Parathyroid adenoma (tissue), 2 donors: ENCODE results near the gene SMAD7.

Experiments
- H2AFZ ChIP-seq: fragments of 300-600 bp; sonication (generic); one replicate; pipeline ENCODE4 v1.7.0; 2017; ENCODE audit warnings: antibody characterized with exemption, mild to moderate bottlenecking
- H3K27ac ChIP-seq: fragments of 300-600 bp; sonication (generic); one replicate; pipeline ENCODE4 v1.7.0; 2017
- H3K27me3 ChIP-seq: fragments of 300-600 bp; sonication (generic); one replicate; pipeline ENCODE4 v1.7.0; 2017; ENCODE audit warnings: low read length; ENCODE audit not compliant: control insufficient read depth, insufficient read depth
- H3K36me3 ChIP-seq: fragments of 300-600 bp; sonication (generic); one replicate; pipeline ENCODE4 v1.7.0; 2017; ENCODE audit warnings: low read length; ENCODE audit not compliant: control insufficient read depth, insufficient read depth
- H3K4me1 ChIP-seq: fragments of 300-600 bp; sonication (generic); one replicate; pipeline ENCODE4 v1.7.0; 2017; ENCODE audit warnings: control low read depth
- H3K4me2 ChIP-seq: fragments of 300-600 bp; sonication (generic); one replicate; pipeline ENCODE4 v1.7.0; 2017; ENCODE audit warnings: low read length
- H3K4me3 ChIP-seq: fragments of 300-600 bp; sonication (generic); one replicate; pipeline ENCODE4 v1.7.0; 2017; ENCODE audit warnings: low read depth, low read length
- H3K79me2 ChIP-seq: fragments of 300-600 bp; sonication (generic); one replicate; pipeline ENCODE4 v1.7.0; 2017; ENCODE audit warnings: control low read depth
- H3K9ac ChIP-seq: fragments of 300-600 bp; sonication (generic); one replicate; pipeline ENCODE4 v1.7.0; 2017; ENCODE audit warnings: mild to moderate bottlenecking
- H3K9me3 ChIP-seq: fragments of 300-600 bp; sonication (generic); one replicate; pipeline ENCODE4 v1.7.0; 2017; ENCODE audit warnings: low read length; ENCODE audit not compliant: control insufficient read depth
- CTCF ChIP-seq: fragments of 300-600 bp; sonication (generic); IDR thresholded peaks from one replicate; pipeline ENCODE4 v1.7.0; 2017; ENCODE audit warnings: antibody characterized with exemption, mild to moderate bottlenecking
- donor health status: primary hyperparathyroidism.

SMAD7 gene

GRCh38 chr18:48923746-48924629 lies 26.8 kb downstream of the SMAD7 start:
- Histone ChIP-seq H3K36me3 (no peaks in the 10 kb centered on the region), H2AFZ (no peak overlapping the region), H3K79me2 (peaks cover 23% of the 10 kb centered on the region), H3K4me1 (peaks cover 33% of the 10 kb centered on the region), H3K9ac (no peak overlapping the region), H3K27me3 (no peaks in the 10 kb centered on the region), H3K27ac (no peak overlapping the region), H3K4me3 (no peak overlapping the region), H3K4me2 (no peak overlapping the region), H3K9me3 (no peaks in the 10 kb centered on the region)
- TF ChIP-seq CTCF: no peak

GRCh38 chr18:48922801-48923730 lies 27.7 kb downstream of the SMAD7 start:
- Histone ChIP-seq H3K9me3 (no peaks in the 10 kb centered on the region), H3K27ac (peak overlapping the region; percentile 27), H3K9ac (no peak overlapping the region), H3K79me2 (peaks cover 20% of the 10 kb centered on the region), H3K4me1 (peaks cover 29% of the 10 kb centered on the region), H3K27me3 (no peaks in the 10 kb centered on the region), H3K4me3 (no peak overlapping the region), H3K36me3 (no peaks in the 10 kb centered on the region), H3K4me2 (peak overlapping the region; percentile 30), H2AFZ (peak overlapping the region; percentile 24)
- no peak for TF ChIP-seq CTCF

- no peak overlapping the region for H3K9ac ChIP-seq
- no peaks in the 10 kb centered on the region for H3K36me3 ChIP-seq
- no peak for TF ChIP-seq CTCF
- no peaks in the 10 kb centered on the region for H3K27me3 ChIP-seq
- H2AFZ ChIP-seq: peak overlapping the region; percentile 20
- H3K4me1 ChIP-seq: peaks cover 29% of the 10 kb centered on the region
- H3K27ac ChIP-seq: no peak overlapping the region
- H3K4me3 ChIP-seq: no peak overlapping the region
- peak overlapping the region; percentile 30 for H3K4me2 ChIP-seq
- peaks cover 13% of the 10 kb centered on the region for H3K79me2 ChIP-seq
- no peaks in the 10 kb centered on the region for H3K9me3 ChIP-seq
Observed at GRCh38 chr18:48922226-48922800, 28.5 kb downstream of the SMAD7 start.

- Histone ChIP-seq H3K27me3 (no peaks in the 10 kb centered on the region), H3K79me2 (peaks cover 8% of the 10 kb centered on the region), H3K4me2 (no peak overlapping the region), H3K4me3 (no peak overlapping the region), H2AFZ (no peak overlapping the region), H3K9me3 (no peaks in the 10 kb centered on the region), H3K9ac (no peak overlapping the region), H3K27ac (no peak overlapping the region), H3K4me1 (peaks cover 24% of the 10 kb centered on the region), H3K36me3 (no peaks in the 10 kb centered on the region)
- TF ChIP-seq CTCF: no peak
Observed at GRCh38 chr18:48921305-48922225, 29.2 kb downstream of the SMAD7 start.
